Prostate gland (tissue), 2 donors: ENCODE data around the gene EFCAB5. TPM values are rescaled to one million over a fixed set of nuclear protein-coding genes. Genes with fewer than 3 reads are reported as not detected.
A peak's percentile ranks its signal among the peaks of the same experiment; 100 is the strongest.

Experiments used
- DNase-seq: peaks from one replicate; pipeline ENCODE4 v3.0.0-alpha.2; 2019; ENCODE audit warnings: low spot score
- H3K27ac ChIP-seq, 2 donors: fragments of 200-600 bp; sonication (generic); 2 replicates each; pipeline ENCODE4 v1.5.1; 2017 to 2019
- H3K27me3 ChIP-seq: fragments of 200-600 bp; sonication (generic); replicated peaks from 2 replicates; pipeline ENCODE4 v1.5.1; 2019; ENCODE audit not compliant: insufficient read depth
- H3K36me3 ChIP-seq, 2 donors: fragments of 200-600 bp; sonication (generic); 1 replicate in 1 of 2; 2 replicates in 1 of 2; pipeline versions ENCODE4 v1.5.1 to v1.8.1; 2017 to 2019
- H3K4me1 ChIP-seq: fragments of 200-600 bp; sonication (generic); replicated peaks from 2 replicates; pipeline ENCODE4 v1.5.1; 2019
- H3K4me3 ChIP-seq, 2 donors: fragments of 200-600 bp; sonication (generic); 2 replicates each; pipeline ENCODE4 v1.5.1; 2017 to 2019
- H3K9me3 ChIP-seq: fragments of 200-600 bp; sonication (generic); 2 replicates; pipeline ENCODE4 v1.5.1; 2017
- POLR2A ChIP-seq: fragments of 450-650 bp; IDR thresholded peaks from one replicate; pipeline ENCODE4 v1.6.1; 2016; ENCODE audit warnings: antibody characterized with exemption, mild to moderate bottlenecking
- POLR2AphosphoS5 ChIP-seq: sonication (generic); formaldehyde crosslinking; IDR thresholded peaks from one replicate; pipeline ENCODE4 v1.6.1; 2017; ENCODE audit warnings: antibody characterized with exemption
- WGBS: methylation state at CpG from one replicate; pipeline ENCODE4 v1.1.5; 2018; 5-methylcytosine and 5-hydroxymethylcytosine counted together
- intact Hi-C: fragments of 100-400 bp; cut with DNase I; formaldehyde crosslinking; loops from one replicate; pipeline ENCODE4 v1.14.2; 2022
- total RNA-seq, 2 donors: library from RNA; depleted of rRNA; stranded (reverse); fragments of >200 nt; gene quantifications; one replicate each; pipeline ENCODE4 v1.1.0, GENCODE V29; 2016
- TF ChIP-seq, protein P1 (sequence below), 4 experiments: fragments of 200-600 bp in 2 of 4; fragments of 450-650 bp in 2 of 4; sonication (generic) in 2 of 4; IDR thresholded peaks; 1 replicate in 3 of 4; 2 replicates in 1 of 4; pipeline ENCODE4 v1.5.1; 2016 to 2019; ENCODE audit warnings: antibody characterized with exemption in 4 of 4, mild to moderate bottlenecking in 2 of 4, moderate library complexity in 2 of 4

EFCAB5 gene
- total RNA-seq, 2 donors from 2014 or later, result 0.57 TPM; not detected in 1

DNA sequence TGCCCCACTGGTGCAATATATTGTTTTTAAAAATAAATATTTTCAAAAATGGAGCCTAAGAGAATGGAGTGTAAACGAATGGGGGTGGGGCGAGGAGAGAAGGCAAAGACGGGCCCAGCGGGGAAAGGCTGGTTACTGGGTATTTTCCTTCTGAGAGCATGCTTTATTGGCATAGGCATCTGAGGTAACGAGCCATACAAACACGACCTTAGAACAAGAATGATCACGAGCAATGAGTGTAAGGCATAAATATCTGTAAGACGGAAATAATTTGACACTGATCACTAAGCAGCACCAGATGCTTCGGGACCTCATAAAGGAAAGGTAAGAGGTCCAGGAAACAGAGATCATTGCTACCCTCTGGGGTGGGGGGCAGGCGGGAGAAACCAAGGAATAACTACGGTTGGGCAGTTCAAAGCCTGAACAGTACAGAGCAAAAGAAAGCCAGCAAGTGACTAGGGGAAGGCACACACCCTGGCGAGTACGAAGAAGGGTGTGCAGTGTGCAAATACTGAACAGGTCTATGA, 12.4 kb upstream of the EFCAB5 start:
- peak; percentile 10 for DNase-seq
- peak overlapping the region; percentile 81 to 87 for H3K27ac ChIP-seq

DNA sequence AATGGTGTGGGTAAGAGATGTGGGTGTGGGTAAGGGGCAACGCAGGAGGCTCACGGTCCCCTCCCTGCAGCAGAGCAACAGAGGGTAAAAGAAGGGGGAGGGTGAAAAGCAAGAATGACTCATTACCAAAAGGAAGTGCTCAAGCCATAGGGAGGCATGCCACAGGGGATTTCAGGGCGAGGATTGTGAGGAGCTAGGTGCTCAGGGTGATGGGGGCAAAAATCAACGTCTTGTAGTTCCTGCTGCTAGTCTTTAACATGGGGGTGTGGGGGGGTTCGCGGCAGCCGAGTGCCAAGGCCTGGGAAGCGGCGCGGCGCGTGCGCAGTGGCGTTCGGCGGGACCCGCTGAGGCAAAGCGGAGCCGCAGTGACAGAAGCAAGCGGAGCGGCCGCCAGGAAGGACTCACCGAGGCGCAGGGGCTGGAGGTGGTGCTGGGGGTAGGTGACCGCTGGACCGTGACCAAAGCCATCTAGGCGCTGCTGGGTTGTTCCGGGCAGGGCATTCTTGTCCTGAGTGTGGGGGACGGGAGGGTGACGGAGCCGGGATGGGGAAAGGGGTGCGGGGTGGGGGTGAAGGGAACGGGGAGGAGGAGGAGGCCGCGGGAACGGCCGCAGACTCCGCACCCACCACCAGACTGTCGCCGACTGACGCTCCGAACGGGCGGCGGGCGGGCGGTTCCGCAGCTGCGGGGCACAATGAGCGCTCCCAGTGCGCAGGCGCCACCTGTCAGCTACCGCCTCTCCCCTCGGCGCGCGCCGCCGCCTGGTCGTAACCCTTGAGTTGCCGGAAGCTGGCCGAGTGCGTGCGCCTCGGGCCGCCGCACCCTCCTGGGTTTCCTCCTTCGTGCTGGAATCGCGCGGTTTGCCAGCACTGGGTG, 11.7 kb upstream of the EFCAB5 start, which contains the start of gene SSH2:
Gene SSH2, minus strand, starts transcription at position 696 of the 876 bp plus-strand sequence. Its CDS starts 228 bp downstream, at position 468.
- WGBS, result under 1% methylated on average over 70 of the region's 71 CpGs
- no peaks in the 10 kb centered on the region for H3K36me3 ChIP-seq
- H3K4me1 ChIP-seq, result peaks cover 3% of the 10 kb centered on the region
- H3K9me3 ChIP-seq, result no peaks in the 10 kb centered on the region
- H3K27ac ChIP-seq, result peak within 1 kb of the TSS; percentile 81 to 87
- TF ChIP-seq POLR2AphosphoS5, result peak; percentile 52
- peak; percentile 59 for TF ChIP-seq POLR2A
- TF ChIP-seq, protein P1, sequence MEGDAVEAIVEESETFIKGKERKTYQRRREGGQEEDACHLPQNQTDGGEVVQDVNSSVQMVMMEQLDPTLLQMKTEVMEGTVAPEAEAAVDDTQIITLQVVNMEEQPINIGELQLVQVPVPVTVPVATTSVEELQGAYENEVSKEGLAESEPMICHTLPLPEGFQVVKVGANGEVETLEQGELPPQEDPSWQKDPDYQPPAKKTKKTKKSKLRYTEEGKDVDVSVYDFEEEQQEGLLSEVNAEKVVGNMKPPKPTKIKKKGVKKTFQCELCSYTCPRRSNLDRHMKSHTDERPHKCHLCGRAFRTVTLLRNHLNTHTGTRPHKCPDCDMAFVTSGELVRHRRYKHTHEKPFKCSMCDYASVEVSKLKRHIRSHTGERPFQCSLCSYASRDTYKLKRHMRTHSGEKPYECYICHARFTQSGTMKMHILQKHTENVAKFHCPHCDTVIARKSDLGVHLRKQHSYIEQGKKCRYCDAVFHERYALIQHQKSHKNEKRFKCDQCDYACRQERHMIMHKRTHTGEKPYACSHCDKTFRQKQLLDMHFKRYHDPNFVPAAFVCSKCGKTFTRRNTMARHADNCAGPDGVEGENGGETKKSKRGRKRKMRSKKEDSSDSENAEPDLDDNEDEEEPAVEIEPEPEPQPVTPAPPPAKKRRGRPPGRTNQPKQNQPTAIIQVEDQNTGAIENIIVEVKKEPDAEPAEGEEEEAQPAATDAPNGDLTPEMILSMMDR (IDR thresholded peaks at IDR 0.05), result peak in 1 of 4 experiments; percentile 12
- H3K27me3 ChIP-seq, result no peaks in the 10 kb centered on the region
- intact Hi-C loops, result loop anchor here (2.0 kb wide), 2 partner anchors 123 to 339 kb away; no protein-coding TSS in a partner anchor
- H3K4me3 ChIP-seq, result peak within 1 kb of the TSS; percentile 81 to 93
- peak; percentile 79 for DNase-seq

More for the DNA sequence above, 12.4 kb upstream of the EFCAB5 start:
- H3K36me3 ChIP-seq, result no peaks in the 10 kb centered on the region
- 2% methylated on average over 13 of the region's 13 CpGs for WGBS
- H3K27me3 ChIP-seq, result no peaks in the 10 kb centered on the region
- peak overlapping the region; percentile 81 to 93 for H3K4me3 ChIP-seq
- H3K4me1 ChIP-seq, result peaks cover 3% of the 10 kb centered on the region
- intact Hi-C loops, result no loop called here
- TF ChIP-seq, protein P1 (IDR thresholded peaks at IDR 0.05), result no peak
- TF ChIP-seq POLR2A (no peak), POLR2AphosphoS5 (no peak)
- H3K9me3 ChIP-seq, result no peaks in the 10 kb centered on the region

DNA sequence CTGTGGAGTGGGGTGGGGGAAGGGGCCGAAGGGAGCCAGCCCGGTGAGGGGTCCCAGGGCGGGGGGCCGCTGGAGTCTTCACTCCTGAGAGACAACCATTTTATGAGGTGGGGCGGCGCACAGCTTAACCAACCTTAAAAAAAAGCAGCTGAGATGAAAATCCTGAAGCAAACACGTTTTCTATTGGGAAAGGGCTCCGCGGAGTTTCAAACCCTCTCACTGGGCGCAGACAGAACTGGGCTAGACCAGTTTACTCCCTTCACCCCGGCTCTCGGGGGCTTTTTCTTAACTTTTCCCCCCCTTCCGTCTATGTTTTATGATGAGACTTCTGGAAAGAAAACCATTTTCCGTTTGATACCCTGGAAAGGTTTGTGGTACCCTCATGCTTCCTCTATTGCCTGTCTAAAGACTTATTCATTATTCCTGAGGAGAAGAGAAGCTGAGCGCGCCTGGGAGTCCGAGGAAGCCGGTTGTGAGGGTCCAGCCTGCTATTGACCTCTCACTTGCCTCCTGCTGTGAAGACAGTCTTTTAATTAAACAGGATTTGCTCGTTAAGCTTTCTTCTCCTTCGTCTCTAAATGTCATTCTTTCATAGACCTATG, 10.9 kb upstream of the EFCAB5 start:
- peak; percentile 4 for DNase-seq
- intact Hi-C loops, result loop anchor here (2.0 kb wide), 2 partner anchors 124 to 340 kb away; no protein-coding TSS in a partner anchor
- TF ChIP-seq POLR2A (no peak), POLR2AphosphoS5 (no peak)
- TF ChIP-seq, protein P1 (IDR thresholded peaks at IDR 0.05), result peak in 1 of 4 experiments; percentile 3
- Histone ChIP-seq H3K27me3 (no peaks in the 10 kb centered on the region), H3K4me1 (peaks cover 3% of the 10 kb centered on the region), H3K36me3 (no peaks in the 10 kb centered on the region), H3K4me3 (peak overlapping the region; percentile 81 to 93), H3K27ac (peak overlapping the region; percentile 81 to 87), H3K9me3 (no peaks in the 10 kb centered on the region)
- under 1% methylated on average over 20 of the region's 20 CpGs for WGBS

DNA sequence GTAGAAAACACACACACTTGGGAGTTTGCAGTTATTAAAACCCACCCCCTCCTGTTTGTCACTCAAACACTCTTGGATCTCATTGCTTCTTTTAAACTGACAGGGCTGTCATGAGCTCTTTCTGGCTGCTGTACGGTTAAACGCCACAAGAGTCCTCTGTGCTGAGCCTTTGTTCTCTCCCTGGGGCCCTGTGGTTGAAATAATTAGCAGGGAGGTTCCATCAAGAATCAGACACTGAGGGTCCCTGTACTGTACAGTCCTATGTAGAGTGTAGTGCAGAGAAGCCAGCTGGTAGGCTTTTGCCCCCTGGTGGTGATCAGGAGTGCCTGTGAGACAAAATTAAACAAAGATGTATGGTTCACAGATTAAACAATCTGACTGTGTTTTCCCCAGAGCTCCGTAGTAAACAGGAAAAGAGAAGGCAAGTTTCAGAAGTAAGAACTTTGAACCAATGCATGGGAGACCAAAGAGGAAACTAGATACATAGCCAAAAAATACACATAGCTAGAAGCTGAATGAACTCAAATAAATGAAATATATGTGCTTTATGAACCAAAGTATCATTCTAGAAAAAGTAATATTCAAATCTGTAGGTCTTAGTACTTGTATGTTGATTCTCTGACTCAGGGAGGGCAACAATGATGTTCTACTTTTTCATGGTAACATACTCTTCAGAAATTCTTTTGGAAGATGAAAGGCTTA, 10.1 kb upstream of the EFCAB5 start:
- peak overlapping the region in 1 of 2 donors; percentile 81 for H3K4me3 ChIP-seq
- H3K27me3 ChIP-seq, result no peaks in the 10 kb centered on the region
- no peaks in the 10 kb centered on the region for H3K36me3 ChIP-seq
- WGBS, result 0% methylated on average over 3 of the region's 3 CpGs
- H3K9me3 ChIP-seq, result no peaks in the 10 kb centered on the region
- H3K4me1 ChIP-seq, result peaks cover 3% of the 10 kb centered on the region
- peak; percentile 68 for DNase-seq
- TF ChIP-seq POLR2A (no peak), POLR2AphosphoS5 (peak; percentile 50)
- TF ChIP-seq, protein P1 (IDR thresholded peaks at IDR 0.05), result peak; percentile 70 to 88 (median 82)
- H3K27ac ChIP-seq, result no peak overlapping the region
- intact Hi-C loops, result loop anchor here (2.0 kb wide), 2 partner anchors 125 to 341 kb away; no protein-coding TSS in a partner anchor
